ENCODE measurements around the gene KHK.
"Not testable (repeated sequence)": the region's sequence is repeated elsewhere in the genome, so short reads cannot be mapped to it uniquely, and the experiment has no call there.

DNA sequence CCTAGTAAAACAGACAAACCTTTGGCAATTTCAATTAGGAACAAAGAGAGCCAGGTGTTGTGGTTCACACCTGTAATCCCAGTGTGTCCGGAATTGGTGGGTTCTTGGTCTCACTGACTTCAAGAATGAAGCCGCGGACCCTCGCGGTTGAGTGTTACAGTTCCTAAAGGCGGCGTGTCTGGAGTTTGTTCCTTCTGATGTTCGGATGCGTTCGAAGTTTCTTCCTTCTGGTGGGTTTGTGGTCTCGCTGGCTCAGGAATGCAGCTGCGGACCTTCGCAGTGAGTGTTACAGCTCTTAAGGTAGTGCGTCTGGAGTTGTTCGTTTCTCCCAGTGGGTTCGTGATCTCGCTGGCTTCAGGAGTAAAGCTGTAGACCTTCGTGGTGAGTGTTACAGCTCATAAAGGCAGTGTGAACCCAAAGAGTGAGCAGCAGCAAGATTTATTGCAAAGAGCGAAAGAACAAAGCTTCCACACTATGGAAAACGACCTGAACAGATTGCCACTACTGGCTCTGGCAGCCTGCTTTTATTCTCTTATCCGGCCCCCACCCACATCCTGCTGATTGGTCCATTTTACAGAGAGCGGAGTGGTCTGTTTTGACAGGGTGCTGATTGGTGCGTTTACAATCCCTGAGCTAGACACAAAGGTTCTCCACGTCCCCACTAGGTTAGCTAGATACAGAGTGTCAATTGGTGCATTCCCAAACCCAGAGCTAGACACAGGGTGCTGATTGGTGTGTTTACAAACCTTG, 24.2 kb downstream of the KHK start:
- TF ChIP-seq SUZ12 (IDR thresholded peaks at IDR 0.05; ENCODE audit: extremely low read depth, insufficient read depth, insufficient read length); ZNF274 (IDR thresholded peaks at IDR 0.05; ENCODE audit: low read depth, low read length): not testable (repeated sequence)
